HCT116 (cell line): Measurements from ENCODE around the gene DKK3.

Source experiments
- ATF3 ChIP-seq: IDR thresholded peaks from 2 replicates; pipeline ENCODE4 v1.6.1; 2012
- CTCF ChIP-seq, 3 experiments: fragments of 200-600 bp in 1 of 3; sonication (generic) in 1 of 3; IDR thresholded peaks in 2 of 3; conservative IDR thresholded peaks in 1 of 3; 2 replicates each; pipeline ENCODE4 v1.5.1; 2012 to 2017; ENCODE audit warnings: low read depth in 2 of 3, low read length in 2 of 3, antibody characterized with exemption in 1 of 3, borderline replicate concordance in 1 of 3, control low read depth in 1 of 3, mild to moderate bottlenecking in 1 of 3, mixed read lengths in 1 of 3, mixed run types in 1 of 3, moderate library complexity in 1 of 3; ENCODE audit not compliant: insufficient read depth in 1 of 3
- EZH2 ChIP-seq: fragments of 200-600 bp; sonication (generic); IDR thresholded peaks from 2 replicates; pipeline ENCODE4 v1.6.1; 2017; ENCODE audit warnings: antibody characterized with exemption, mixed run types
- POLR2A ChIP-seq: IDR thresholded peaks from 2 replicates; pipeline ENCODE4 v1.7.0; 2011; ENCODE audit warnings: borderline replicate concordance; ENCODE audit not compliant: insufficient read depth, insufficient read length; ENCODE audit errors: extremely low read depth
- POLR2AphosphoS5 ChIP-seq: IDR thresholded peaks from 2 replicates; pipeline ENCODE4 v1.6.1; 2011; ENCODE audit warnings: mild to moderate bottlenecking, low read depth, low read length, moderate library complexity
- RAD21 ChIP-seq: IDR thresholded peaks from 2 replicates; pipeline ENCODE4 v1.6.1; 2012; ENCODE audit warnings: low read depth, mild to moderate bottlenecking
- REST ChIP-seq: IDR thresholded peaks from 2 replicates; pipeline ENCODE4 v1.6.1; 2012; ENCODE audit warnings: low read depth
- SP1 ChIP-seq: IDR thresholded peaks from 2 replicates; pipeline ENCODE4 v1.6.1; 2012; ENCODE audit warnings: low read depth
- YY1 ChIP-seq: IDR thresholded peaks from 2 replicates; pipeline ENCODE4 v1.6.1; 2011; ENCODE audit warnings: low read length, low read depth, moderate library complexity, mild to moderate bottlenecking; ENCODE audit not compliant: insufficient replicate concordance; ENCODE audit errors: extremely low read depth
- ZFX ChIP-seq: fragments of 450-650 bp; IDR thresholded peaks from 2 replicates; pipeline ENCODE4 v1.6.1; 2017
- ZNF274 ChIP-seq: fragments of 200-500 bp; sonication (Bioruptor generic); IDR thresholded peaks from 2 replicates; pipeline ENCODE4 v1.6.1; 2014; ENCODE audit warnings: mild to moderate bottlenecking, low read depth, low read length, inconsistent platforms

GRCh38 chr11:11966354-11966741 lies 42.1 kb downstream of the DKK3 start:
- no peak for TF ChIP-seq ZNF274
- TF ChIP-seq CTCF (IDR thresholded peaks at IDR 0.05 in 2 of 3, conservative IDR thresholded peaks at IDR 0.05 in 1 of 3; ENCODE audit: borderline replicate concordance in 1 of 3, insufficient read depth in 1 of 3, low read depth in 2 of 3, low read length in 2 of 3): no peak
- no peak for TF ChIP-seq POLR2A
- TF ChIP-seq YY1: no peak
- no peak for TF ChIP-seq RAD21
- no peak for TF ChIP-seq ZFX
- TF ChIP-seq POLR2AphosphoS5: no peak
- TF ChIP-seq REST: no peak
- no peak for TF ChIP-seq ATF3
- TF ChIP-seq EZH2: no peak
- no peak for TF ChIP-seq SP1
